ENCODE results near the gene IL21R. TPM values are rescaled to one million over a fixed set of nuclear protein-coding genes. Genes with fewer than 3 reads are reported as not detected.

Gene IL21R
- total and polyA plus RNA-seq, 12 donors = 0.08 to 2.6 (median 0.42) TPM; not detected in 1

DNA sequence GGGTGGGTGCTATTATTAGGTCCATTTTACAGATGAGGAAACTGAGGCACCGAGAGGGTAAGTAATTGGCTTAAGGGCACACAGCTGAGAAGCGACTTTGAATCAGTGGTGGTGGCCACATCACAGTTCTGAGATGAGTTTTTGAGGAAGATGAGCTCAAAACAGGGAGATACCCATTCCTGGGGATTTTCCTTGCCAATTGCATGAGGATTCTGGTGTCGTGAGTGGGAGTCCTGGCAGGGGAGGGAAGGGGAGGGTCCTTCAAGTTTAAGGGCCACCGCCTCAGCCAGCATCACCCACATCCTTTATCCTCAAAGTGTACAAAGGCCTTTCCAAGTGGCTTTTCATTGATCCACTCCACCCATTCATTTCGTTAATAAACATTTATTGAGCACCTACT is 45.3 kb downstream of the IL21R start:
- no peak for DNase-seq
- no peaks in the 10 kb centered on the region for H3K4me1 ChIP-seq (replicated peaks in 1 of 2)
- peaks cover 8% of the 10 kb centered on the region for H3K27me3 ChIP-seq
- H3K9me3 ChIP-seq (replicated peaks in 1 of 3) = no peaks in the 10 kb centered on the region
- 81 to 94% (median 91%) methylated on average over 5 of the region's 5 CpGs for WGBS, 4 donors
- no peak overlapping the region for H3K4me3 ChIP-seq
- no peaks in the 10 kb centered on the region for H3K36me3 ChIP-seq (replicated peaks in 1 of 2)
- TF ChIP-seq, protein P1, sequence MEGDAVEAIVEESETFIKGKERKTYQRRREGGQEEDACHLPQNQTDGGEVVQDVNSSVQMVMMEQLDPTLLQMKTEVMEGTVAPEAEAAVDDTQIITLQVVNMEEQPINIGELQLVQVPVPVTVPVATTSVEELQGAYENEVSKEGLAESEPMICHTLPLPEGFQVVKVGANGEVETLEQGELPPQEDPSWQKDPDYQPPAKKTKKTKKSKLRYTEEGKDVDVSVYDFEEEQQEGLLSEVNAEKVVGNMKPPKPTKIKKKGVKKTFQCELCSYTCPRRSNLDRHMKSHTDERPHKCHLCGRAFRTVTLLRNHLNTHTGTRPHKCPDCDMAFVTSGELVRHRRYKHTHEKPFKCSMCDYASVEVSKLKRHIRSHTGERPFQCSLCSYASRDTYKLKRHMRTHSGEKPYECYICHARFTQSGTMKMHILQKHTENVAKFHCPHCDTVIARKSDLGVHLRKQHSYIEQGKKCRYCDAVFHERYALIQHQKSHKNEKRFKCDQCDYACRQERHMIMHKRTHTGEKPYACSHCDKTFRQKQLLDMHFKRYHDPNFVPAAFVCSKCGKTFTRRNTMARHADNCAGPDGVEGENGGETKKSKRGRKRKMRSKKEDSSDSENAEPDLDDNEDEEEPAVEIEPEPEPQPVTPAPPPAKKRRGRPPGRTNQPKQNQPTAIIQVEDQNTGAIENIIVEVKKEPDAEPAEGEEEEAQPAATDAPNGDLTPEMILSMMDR (IDR thresholded peaks at IDR 0.05) = no peak
- no peak for TF ChIP-seq POLR2A (IDR thresholded peaks at IDR 0.05)
- H3K27ac ChIP-seq = no peak overlapping the region
- intact Hi-C loops (cut with DNase I) = no loop called here

DNA sequence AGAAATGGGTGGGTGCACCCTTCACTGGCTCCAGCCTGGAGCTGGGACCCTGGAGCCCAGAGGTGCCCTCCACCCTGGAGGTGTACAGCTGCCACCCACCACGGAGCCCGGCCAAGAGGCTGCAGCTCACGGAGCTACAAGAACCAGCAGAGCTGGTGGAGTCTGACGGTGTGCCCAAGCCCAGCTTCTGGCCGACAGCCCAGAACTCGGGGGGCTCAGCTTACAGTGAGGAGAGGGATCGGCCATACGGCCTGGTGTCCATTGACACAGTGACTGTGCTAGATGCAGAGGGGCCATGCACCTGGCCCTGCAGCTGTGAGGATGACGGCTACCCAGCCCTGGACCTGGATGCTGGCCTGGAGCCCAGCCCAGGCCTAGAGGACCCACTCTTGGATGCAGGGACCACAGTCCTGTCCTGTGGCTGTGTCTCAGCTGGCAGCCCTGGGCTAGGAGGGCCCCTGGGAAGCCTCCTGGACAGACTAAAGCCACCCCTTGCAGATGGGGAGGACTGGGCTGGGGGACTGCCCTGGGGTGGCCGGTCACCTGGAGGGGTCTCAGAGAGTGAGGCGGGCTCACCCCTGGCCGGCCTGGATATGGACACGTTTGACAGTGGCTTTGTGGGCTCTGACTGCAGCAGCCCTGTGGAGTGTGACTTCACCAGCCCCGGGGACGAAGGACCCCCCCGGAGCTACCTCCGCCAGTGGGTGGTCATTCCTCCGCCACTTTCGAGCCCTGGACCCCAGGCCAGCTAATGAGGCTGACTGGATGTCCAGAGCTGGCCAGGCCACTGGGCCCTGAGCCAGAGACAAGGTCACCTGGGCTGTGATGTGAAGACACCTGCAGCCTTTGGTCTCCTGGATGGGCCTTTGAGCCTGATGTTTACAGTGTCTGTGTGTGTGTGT is 46.8 kb downstream of the IL21R start:
- DNase-seq = no peak
- no peaks in the 10 kb centered on the region for H3K4me1 ChIP-seq (replicated peaks in 1 of 2)
- peaks cover 8% of the 10 kb centered on the region for H3K27me3 ChIP-seq
- no peak overlapping the region for H3K4me3 ChIP-seq
- TF ChIP-seq, protein P1 (IDR thresholded peaks at IDR 0.05) = no peak
- no peak for TF ChIP-seq POLR2A (IDR thresholded peaks at IDR 0.05)
- no peaks in the 10 kb centered on the region for H3K9me3 ChIP-seq (replicated peaks in 1 of 3)
- H3K27ac ChIP-seq = no peak overlapping the region
- H3K36me3 ChIP-seq (replicated peaks in 1 of 2) = no peaks in the 10 kb centered on the region
- 82 to 88% (median 87%) methylated on average over 5 to 19 of the region's 19 CpGs for WGBS, 4 donors
- intact Hi-C loops (cut with DNase I) = no loop called here

DNA sequence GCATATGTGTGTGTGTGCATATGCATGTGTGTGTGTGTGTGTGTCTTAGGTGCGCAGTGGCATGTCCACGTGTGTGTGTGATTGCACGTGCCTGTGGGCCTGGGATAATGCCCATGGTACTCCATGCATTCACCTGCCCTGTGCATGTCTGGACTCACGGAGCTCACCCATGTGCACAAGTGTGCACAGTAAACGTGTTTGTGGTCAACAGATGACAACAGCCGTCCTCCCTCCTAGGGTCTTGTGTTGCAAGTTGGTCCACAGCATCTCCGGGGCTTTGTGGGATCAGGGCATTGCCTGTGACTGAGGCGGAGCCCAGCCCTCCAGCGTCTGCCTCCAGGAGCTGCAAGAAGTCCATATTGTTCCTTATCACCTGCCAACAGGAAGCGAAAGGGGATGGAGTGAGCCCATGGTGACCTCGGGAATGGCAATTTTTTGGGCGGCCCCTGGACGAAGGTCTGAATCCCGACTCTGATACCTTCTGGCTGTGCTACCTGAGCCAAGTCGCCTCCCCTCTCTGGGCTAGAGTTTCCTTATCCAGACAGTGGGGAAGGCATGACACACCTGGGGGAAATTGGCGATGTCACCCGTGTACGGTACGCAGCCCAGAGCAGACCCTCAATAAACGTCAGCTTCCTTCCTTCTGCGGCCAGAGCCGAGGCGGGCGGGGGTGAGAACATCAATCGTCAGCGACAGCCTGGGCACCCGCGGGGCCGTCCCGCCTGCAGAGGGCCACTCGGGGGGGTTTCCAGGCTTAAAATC is 47.6 kb downstream of the IL21R start:
- Histone ChIP-seq H3K36me3 (replicated peaks in 1 of 2) (no peaks in the 10 kb centered on the region), H3K27ac (peak overlapping the region in 1 of 5 donors; percentile 45), H3K4me1 (replicated peaks in 1 of 2) (no peaks in the 10 kb centered on the region), H3K4me3 (no peak overlapping the region), H3K27me3 (peaks cover 8% of the 10 kb centered on the region), H3K9me3 (replicated peaks in 1 of 3) (no peaks in the 10 kb centered on the region)
- intact Hi-C loops (cut with DNase I) = loop anchor here in 1 of 2 donors (10.0 kb wide), 1 partner anchor 75 kb away; no protein-coding TSS in a partner anchor
- WGBS, 4 donors = 28 to 42% (median 38%) methylated on average over 16 to 31 of the region's 31 CpGs
- DNase-seq = no peak
- TF ChIP-seq POLR2A (IDR thresholded peaks at IDR 0.05) = no peak
- TF ChIP-seq, protein P1 (IDR thresholded peaks at IDR 0.05) = no peak

DNA sequence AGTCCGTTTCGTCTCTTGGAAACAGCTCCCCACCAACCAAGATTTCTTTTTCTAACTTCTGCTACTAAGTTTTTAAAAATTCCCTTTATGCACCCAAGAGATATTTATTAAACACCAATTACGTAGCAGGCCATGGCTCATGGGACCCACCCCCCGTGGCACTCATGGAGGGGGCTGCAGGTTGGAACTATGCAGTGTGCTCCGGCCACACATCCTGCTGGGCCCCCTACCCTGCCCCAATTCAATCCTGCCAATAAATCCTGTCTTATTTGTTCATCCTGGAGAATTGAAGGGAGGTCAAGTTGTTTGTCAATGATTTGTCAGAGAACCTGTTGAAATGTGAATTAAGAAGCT is 48.2 kb downstream of the IL21R start:
- Histone ChIP-seq H3K27me3 (peaks cover 8% of the 10 kb centered on the region), H3K27ac (peak overlapping the region in 2 of 5 donors; percentile 28 to 45), H3K9me3 (replicated peaks in 1 of 3) (no peaks in the 10 kb centered on the region), H3K4me3 (no peak overlapping the region), H3K36me3 (replicated peaks in 1 of 2) (no peaks in the 10 kb centered on the region), H3K4me1 (replicated peaks in 1 of 2) (no peaks in the 10 kb centered on the region)
- WGBS, 4 donors = 17 to 26% (median 24%) methylated on average over 5 of the region's 5 CpGs
- intact Hi-C loops (cut with DNase I) = loop anchor here in 1 of 2 donors (10.0 kb wide), 1 partner anchor 75 kb away; no protein-coding TSS in a partner anchor
- DNase-seq = no peak
- TF ChIP-seq POLR2A (IDR thresholded peaks at IDR 0.05) = no peak
- TF ChIP-seq, protein P1 (IDR thresholded peaks at IDR 0.05) = no peak

Measured in adrenal gland (tissue), 12 donors.